Neural progenitor cell (in vitro differentiated cells): ENCODE data around the gene RPTOR. TPM values are rescaled to one million over a fixed set of nuclear protein-coding genes. Genes with fewer than 3 reads are reported as not detected.

Experiments
- DNase-seq: peaks from one replicate; pipeline ENCODE4 v3.0.0-alpha.2; 2016; ENCODE audit warnings: low spot score
- H2AFZ ChIP-seq: fragments of 200-600 bp; sonication (generic); replicated peaks from 2 replicates; pipeline ENCODE4 v1.6.1; 2016; ENCODE audit warnings: antibody characterized with exemption
- H3F3A ChIP-seq: fragments of 200-600 bp; sonication (generic); 2 replicates; pipeline ENCODE4 v1.6.1; 2016; ENCODE audit warnings: antibody characterized with exemption, low read depth
- H3K27ac ChIP-seq: fragments of 200-600 bp; sonication (generic); 2 replicates; pipeline ENCODE4 v1.5.1; 2016; ENCODE audit warnings: mild to moderate bottlenecking
- H3K27me3 ChIP-seq: fragments of 200-600 bp; sonication (generic); 2 replicates; pipeline ENCODE4 v1.6.1; 2016; ENCODE audit warnings: mild to moderate bottlenecking, moderate library complexity
- H3K36me3 ChIP-seq: fragments of 200-600 bp; sonication (generic); 2 replicates; pipeline ENCODE4 v1.5.1; 2016
- H3K4me1 ChIP-seq: fragments of 200-600 bp; sonication (generic); 2 replicates; pipeline ENCODE4 v1.6.1; 2016; ENCODE audit warnings: mixed run types
- H3K4me2 ChIP-seq: fragments of 200-600 bp; sonication (generic); 2 replicates; pipeline ENCODE4 v1.6.1; 2016
- H3K4me3 ChIP-seq: fragments of 200-600 bp; sonication (generic); 2 replicates; pipeline ENCODE4 v1.5.1; 2016
- H3K79me2 ChIP-seq: fragments of 200-600 bp; sonication (generic); 2 replicates; pipeline ENCODE4 v1.6.1; 2016; ENCODE audit warnings: low read depth
- H3K9ac ChIP-seq: fragments of 200-600 bp; sonication (generic); 2 replicates; pipeline ENCODE4 v1.6.1; 2016
- H3K9me3 ChIP-seq: fragments of 200-600 bp; sonication (generic); 2 replicates; pipeline ENCODE4 v1.5.1; 2016; ENCODE audit warnings: low read depth
- H4K20me1 ChIP-seq: fragments of 200-600 bp; sonication (generic); 2 replicates; pipeline ENCODE4 v1.6.1; 2016; ENCODE audit warnings: low read depth
- H3K27ac Mint-ChIP-seq: 3 replicates; pipeline ENCODE4 v1.8.0; 2021; ENCODE audit warnings: mixed read lengths
- H3K27me3 Mint-ChIP-seq: 2 replicates; pipeline ENCODE4 v1.8.0; 2022; ENCODE audit warnings: low read depth, mild to moderate bottlenecking, inconsistent platforms, moderate library complexity, mixed read lengths; ENCODE audit not compliant: insufficient read depth
- H3K36me3 Mint-ChIP-seq: 3 replicates; pipeline ENCODE4 v1.8.0; 2021; ENCODE audit warnings: mixed read lengths
- H3K4me1 Mint-ChIP-seq: 3 replicates; pipeline ENCODE4 v1.8.0; 2021; ENCODE audit warnings: mixed read lengths
- H3K4me3 Mint-ChIP-seq: 3 replicates; pipeline ENCODE4 v1.8.0; 2021; ENCODE audit warnings: mild to moderate bottlenecking, moderate library complexity, mixed read lengths
- H3K9me3 Mint-ChIP-seq: 3 replicates; pipeline ENCODE4 v1.8.0; 2020; ENCODE audit warnings: mixed read lengths
- CTCF ChIP-seq: fragments of 200-600 bp; sonication (generic); IDR thresholded peaks from 2 replicates; pipeline ENCODE4 v1.5.1; 2017; ENCODE audit warnings: antibody characterized with exemption, mild to moderate bottlenecking
- EZH2 ChIP-seq: fragments of 200-600 bp; sonication (generic); IDR thresholded peaks from 2 replicates; pipeline ENCODE4 v1.6.1; 2017; ENCODE audit warnings: antibody characterized with exemption, mild to moderate bottlenecking, moderate library complexity
- EZH2phosphoT487 ChIP-seq: fragments of 200-600 bp; sonication (generic); IDR thresholded peaks from 2 replicates; pipeline ENCODE4 v1.6.1; 2017; ENCODE audit warnings: antibody characterized with exemption
- total RNA-seq: library from RNA; depleted of rRNA; stranded (reverse); fragments of >200 nt; gene quantifications from 2 replicates; pipeline ENCODE4 v1.2.3, GENCODE V29; 2015; ENCODE audit warnings: low replicate concordance

The RPTOR gene
- total RNA-seq, 1 donor from 2014 or later: 7.4 TPM

- no peak overlapping the region for H3K4me3 Mint-ChIP-seq
- Histone ChIP-seq H3K4me2 (no peak overlapping the region), H3K4me3 (no peak overlapping the region), H4K20me1 (peaks cover 8% of the 10 kb centered on the region), H2AFZ (no peak overlapping the region), H3K9me3 (no peaks in the 10 kb centered on the region), H3K27ac (no peak overlapping the region), H3K36me3 (no peaks in the 10 kb centered on the region), H3K27me3 (no peaks in the 10 kb centered on the region), H3K79me2 (no peaks in the 10 kb centered on the region), H3F3A (peaks cover 16% of the 10 kb centered on the region), H3K4me1 (peaks cover 20% of the 10 kb centered on the region), H3K9ac (no peak overlapping the region)
- H3K27me3 Mint-ChIP-seq: peaks cover 2% of the 10 kb centered on the region
- H3K9me3 Mint-ChIP-seq: no peaks in the 10 kb centered on the region
- DNase-seq: no peak
- H3K27ac Mint-ChIP-seq: no peak overlapping the region
- TF ChIP-seq CTCF: no peak
- no peak for TF ChIP-seq EZH2
- no peak for TF ChIP-seq EZH2phosphoT487
- H3K36me3 Mint-ChIP-seq: peaks cover 28% of the 10 kb centered on the region
- peaks cover 20% of the 10 kb centered on the region for H3K4me1 Mint-ChIP-seq
Measured at GRCh38 chr17:80942423-80943345, 398.0 kb downstream of the RPTOR start.

GRCh38 chr17:80943346-80944145, 398.9 kb downstream of the RPTOR start:
- DNase-seq: no peak
- Histone ChIP-seq H2AFZ (no peak overlapping the region), H4K20me1 (no peaks in the 10 kb centered on the region), H3F3A (peaks cover 7% of the 10 kb centered on the region), H3K4me1 (peaks cover 11% of the 10 kb centered on the region), H3K36me3 (no peaks in the 10 kb centered on the region), H3K9me3 (no peaks in the 10 kb centered on the region), H3K4me2 (no peak overlapping the region), H3K9ac (no peak overlapping the region), H3K79me2 (no peaks in the 10 kb centered on the region), H3K4me3 (no peak overlapping the region), H3K27me3 (no peaks in the 10 kb centered on the region), H3K27ac (no peak overlapping the region)
- H3K4me1 Mint-ChIP-seq: peaks cover 11% of the 10 kb centered on the region
- no peaks in the 10 kb centered on the region for H3K9me3 Mint-ChIP-seq
- H3K36me3 Mint-ChIP-seq: peaks cover 28% of the 10 kb centered on the region
- TF ChIP-seq CTCF (no peak), EZH2phosphoT487 (no peak), EZH2 (no peak)
- H3K4me3 Mint-ChIP-seq: no peak overlapping the region
- H3K27me3 Mint-ChIP-seq: peaks cover 4% of the 10 kb centered on the region
- no peak overlapping the region for H3K27ac Mint-ChIP-seq

GRCh38 chr17:80944326-80944725, 399.7 kb downstream of the RPTOR start:
- Mint-ChIP-seq H3K4me3 (no peak overlapping the region), H3K4me1 (peaks cover 4% of the 10 kb centered on the region), H3K9me3 (no peaks in the 10 kb centered on the region), H3K27ac (no peak overlapping the region), H3K36me3 (peaks cover 25% of the 10 kb centered on the region), H3K27me3 (peaks cover 4% of the 10 kb centered on the region)
- Histone ChIP-seq H3F3A (no peaks in the 10 kb centered on the region), H2AFZ (no peak overlapping the region), H3K27me3 (no peaks in the 10 kb centered on the region), H3K36me3 (no peaks in the 10 kb centered on the region), H3K27ac (no peak overlapping the region), H3K9ac (no peak overlapping the region), H3K4me1 (peaks cover 3% of the 10 kb centered on the region), H3K4me2 (no peak overlapping the region), H3K79me2 (no peaks in the 10 kb centered on the region), H4K20me1 (no peaks in the 10 kb centered on the region), H3K9me3 (no peaks in the 10 kb centered on the region), H3K4me3 (no peak overlapping the region)
- TF ChIP-seq EZH2phosphoT487 (no peak), CTCF (no peak), EZH2 (no peak)
- DNase-seq: no peak
